ENCODE data around the gene ZNF768.
"Not testable (repeated sequence)": the region's sequence is repeated elsewhere in the genome, so short reads cannot be mapped to it uniquely, and the experiment has no call there.

The ZNF768 gene

DNA sequence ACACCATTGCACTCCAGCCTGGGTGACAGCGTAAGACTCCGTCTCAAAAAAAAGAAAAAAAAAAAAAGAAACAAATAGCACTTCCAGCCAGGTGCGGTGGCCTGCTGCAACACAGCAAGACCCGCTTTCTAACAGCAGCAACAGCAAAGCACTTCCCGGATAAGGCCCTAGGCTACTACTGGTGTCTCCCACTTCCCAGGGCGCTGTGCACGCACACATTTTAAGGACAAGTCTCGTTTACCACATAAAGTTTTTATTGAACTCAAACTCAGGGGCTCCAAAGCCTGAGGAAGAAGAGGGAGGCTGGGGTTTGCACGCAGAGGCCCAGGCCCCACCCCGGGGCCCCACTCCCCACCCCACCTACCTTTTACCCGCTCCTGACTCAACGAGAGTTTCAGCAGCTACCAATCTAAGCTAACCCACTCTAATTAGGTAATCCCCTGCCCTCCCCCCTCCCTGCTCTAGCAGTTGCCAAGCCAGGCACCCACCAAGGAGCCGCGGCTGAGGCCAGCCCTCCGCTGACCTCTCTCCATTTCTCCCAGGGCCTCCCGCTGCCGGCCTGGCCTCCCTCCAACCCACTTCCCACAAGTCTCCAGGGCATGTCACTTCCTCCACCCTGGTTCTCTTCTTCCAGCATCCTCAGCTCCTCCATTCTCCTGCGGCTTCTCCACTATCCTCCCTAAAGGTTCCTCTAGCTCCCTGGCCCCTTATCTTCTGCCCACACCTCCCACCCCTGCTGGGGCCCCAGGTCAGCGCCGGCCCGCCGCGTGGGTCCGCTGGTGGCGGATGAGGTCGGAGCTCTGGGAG, 2.4 kb downstream of the ZNF768 start:
- Histone ChIP-seq H3K27me3 (ENCODE audit: insufficient read depth, low read length) (no peaks in the 10 kb centered on the region), H3K36me3 (ENCODE audit: control insufficient read depth in 1 of 2, insufficient read depth in 2 of 2, low read length in 2 of 2) (peaks cover 9 to 14% of the 10 kb centered on the region in 2 experiments), H2BK12ac (ENCODE audit: low read length) (no peak overlapping the region), H3K9ac (ENCODE audit: low read length) (no peak overlapping the region), H4K91ac (ENCODE audit: low read depth, low read length) (no peak overlapping the region), H4K12ac (ENCODE audit: low read depth, low read length) (no peak overlapping the region), H3K4me3 (ENCODE audit: low read depth, low read length) (no peak overlapping the region), H3K14ac (ENCODE audit: low read length) (no peak overlapping the region), H3K4me1 (ENCODE audit: control insufficient read depth in 1 of 2, insufficient read depth in 2 of 2, low read length in 2 of 2) (peaks cover 3 to 11% of the 10 kb centered on the region in 2 experiments), H3K79me1 (ENCODE audit: low read length) (peaks cover 11% of the 10 kb centered on the region), H3K9me3 (ENCODE audit: insufficient read depth, low read depth, low read length) (peaks cover 1% of the 10 kb centered on the region), H2AK5ac (ENCODE audit: low read length) (no peak overlapping the region), H3K18ac (ENCODE audit: low read length) (no peak overlapping the region), H3K27ac (ENCODE audit: low read depth, low read length) (no peak overlapping the region), H3K4ac (ENCODE audit: low read depth, low read length) (no peak overlapping the region), H2BK5ac (ENCODE audit: low read depth, low read length, poor library complexity) (no peak overlapping the region), H2AFZ (ENCODE audit: insufficient read depth, low read length, poor library complexity) (no peak overlapping the region), H3K23ac (ENCODE audit: low read length) (no peak overlapping the region), H4K8ac (ENCODE audit: low read depth, low read length) (no peak overlapping the region), H3K4me2 (ENCODE audit: low read length) (no peak overlapping the region), H2BK120ac (ENCODE audit: insufficient read depth, low read length, poor library complexity) (no peak overlapping the region), H3K79me2 (ENCODE audit: control insufficient read depth, insufficient read depth, low read length, poor library complexity) (peaks cover 6% of the 10 kb centered on the region)
- DNase-seq = no peak
- no CpG with 5 or more reads among the region's 26 CpGs for WGBS (ENCODE audit: extremely low coverage, insufficient coverage, insufficient read length)

DNA sequence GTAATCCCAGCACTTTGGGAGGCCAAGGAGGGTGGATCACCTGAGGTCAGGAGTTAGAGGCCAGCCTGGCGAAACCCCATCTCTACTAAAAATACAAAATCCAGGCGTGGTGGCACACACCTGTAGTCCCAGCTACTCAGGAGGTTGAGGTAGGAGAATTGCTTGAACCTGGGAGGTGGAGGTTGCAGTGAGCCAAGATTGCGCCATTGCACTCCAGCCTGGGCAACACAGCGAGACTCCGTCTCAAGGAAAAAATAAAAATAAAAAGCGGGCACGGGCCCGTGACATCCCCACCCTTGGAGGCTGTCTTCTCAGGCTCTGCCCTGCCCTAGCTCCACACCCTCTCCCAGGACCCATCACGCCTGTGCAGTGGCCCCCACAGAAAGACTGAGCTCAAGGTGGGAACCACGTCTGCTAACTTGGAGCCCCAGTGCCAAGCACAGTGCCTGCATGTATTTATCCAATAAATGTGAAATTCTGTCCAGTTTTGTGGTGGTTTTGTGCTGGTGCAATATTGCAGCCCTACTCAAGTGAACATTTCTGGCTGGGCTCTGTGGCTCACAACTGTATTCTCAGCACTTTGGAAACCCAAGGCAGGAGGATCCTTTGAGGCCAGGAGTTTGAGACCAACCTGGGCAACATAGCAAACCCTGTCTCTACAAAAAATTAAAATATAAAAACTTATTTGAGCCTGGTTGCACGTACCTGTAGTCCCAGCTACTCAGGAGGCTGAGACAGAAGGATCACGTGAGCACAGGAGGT, 3.5 kb downstream of the ZNF768 start:
- not testable (repeated sequence) for H2BK120ac ChIP-seq (ENCODE audit: insufficient read depth, low read length, poor library complexity); H3K9me3 ChIP-seq (ENCODE audit: insufficient read depth, low read depth, low read length)

DNA sequence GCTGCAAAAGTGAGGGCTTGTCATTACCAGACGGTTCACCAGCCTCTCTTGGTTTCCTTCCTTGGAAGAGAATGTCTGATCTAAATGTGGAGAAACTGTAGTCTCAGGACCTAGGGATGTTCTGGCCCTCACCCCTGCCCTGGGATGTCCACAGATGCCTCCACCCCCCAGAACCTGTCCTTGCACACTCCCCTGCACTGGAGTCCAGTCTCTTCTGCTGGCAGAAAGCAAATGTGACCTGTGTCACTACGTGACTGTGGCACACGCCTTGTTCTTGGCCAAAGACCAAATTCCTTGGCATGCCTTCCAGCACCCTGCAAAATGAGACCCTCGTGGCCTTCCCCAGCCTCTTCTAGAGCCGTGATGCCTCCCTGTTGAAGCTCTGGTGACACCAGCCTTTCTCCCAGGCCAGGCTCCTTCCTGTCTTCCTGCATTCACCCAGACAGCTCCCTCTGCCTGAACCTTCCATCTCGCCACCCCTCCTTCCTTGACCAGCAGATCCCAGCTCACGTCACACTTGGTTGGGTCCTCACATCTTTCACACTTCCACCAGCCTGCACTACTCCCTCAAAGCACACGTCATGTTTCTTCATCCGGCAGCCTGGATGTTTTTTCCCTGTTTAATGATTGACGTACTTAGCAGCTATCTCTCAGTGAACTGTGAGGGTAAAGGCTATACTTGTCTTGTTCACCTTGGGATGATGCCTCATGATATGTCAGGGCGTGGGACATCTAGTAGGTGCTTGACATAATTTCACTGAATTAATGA, 4.3 kb downstream of the ZNF768 start:
- Histone ChIP-seq H2BK12ac (ENCODE audit: low read length) (no peak overlapping the region), H3K4me3 (ENCODE audit: low read depth, low read length) (no peak overlapping the region), H3K9ac (ENCODE audit: low read length) (no peak overlapping the region), H2AK5ac (ENCODE audit: low read length) (no peak overlapping the region), H2BK5ac (ENCODE audit: low read depth, low read length, poor library complexity) (no peak overlapping the region), H3K79me1 (ENCODE audit: low read length) (peaks cover 7% of the 10 kb centered on the region), H4K8ac (ENCODE audit: low read depth, low read length) (no peak overlapping the region), H3K79me2 (ENCODE audit: control insufficient read depth, insufficient read depth, low read length, poor library complexity) (peaks cover 5% of the 10 kb centered on the region), H4K12ac (ENCODE audit: low read depth, low read length) (no peak overlapping the region), H3K4ac (ENCODE audit: low read depth, low read length) (no peak overlapping the region), H3K4me2 (ENCODE audit: low read length) (no peak overlapping the region), H3K4me1 (ENCODE audit: control insufficient read depth in 1 of 2, insufficient read depth in 2 of 2, low read length in 2 of 2) (no peaks in the 10 kb centered on the region), H2BK120ac (ENCODE audit: insufficient read depth, low read length, poor library complexity) (no peak overlapping the region), H4K91ac (ENCODE audit: low read depth, low read length) (no peak overlapping the region), H3K27me3 (ENCODE audit: insufficient read depth, low read length) (no peaks in the 10 kb centered on the region), H3K27ac (ENCODE audit: low read depth, low read length) (no peak overlapping the region), H3K23ac (ENCODE audit: low read length) (no peak overlapping the region), H3K36me3 (ENCODE audit: control insufficient read depth in 1 of 2, insufficient read depth in 2 of 2, low read length in 2 of 2) (peaks cover 9 to 14% of the 10 kb centered on the region in 2 experiments), H3K9me3 (ENCODE audit: insufficient read depth, low read depth, low read length) (peaks cover 1% of the 10 kb centered on the region), H2AFZ (ENCODE audit: insufficient read depth, low read length, poor library complexity) (no peak overlapping the region), H3K14ac (ENCODE audit: low read length) (no peak overlapping the region), H3K18ac (ENCODE audit: low read length) (no peak overlapping the region)
- WGBS (ENCODE audit: extremely low coverage, insufficient coverage, insufficient read length) = no CpG with 5 or more reads among the region's 11 CpGs
- no peak for DNase-seq

More for the DNA sequence above, 3.5 kb downstream of the ZNF768 start:
- not testable (repeated sequence) for H3K79me2 ChIP-seq (ENCODE audit: control insufficient read depth, insufficient read depth, low read length, poor library complexity); H2AFZ ChIP-seq (ENCODE audit: insufficient read depth, low read length, poor library complexity); H3K4ac ChIP-seq (ENCODE audit: low read depth, low read length); H2BK12ac ChIP-seq (ENCODE audit: low read length); DNase-seq; H3K27me3 ChIP-seq (ENCODE audit: insufficient read depth, low read length); H3K27ac ChIP-seq (ENCODE audit: low read depth, low read length); H3K18ac ChIP-seq (ENCODE audit: low read length); H3K4me2 ChIP-seq (ENCODE audit: low read length); H4K8ac ChIP-seq (ENCODE audit: low read depth, low read length); H4K91ac ChIP-seq (ENCODE audit: low read depth, low read length); H4K12ac ChIP-seq (ENCODE audit: low read depth, low read length); H3K23ac ChIP-seq (ENCODE audit: low read length); H3K4me1 ChIP-seq (ENCODE audit: control insufficient read depth in 1 of 2, insufficient read depth in 2 of 2, low read length in 2 of 2); H3K4me3 ChIP-seq (ENCODE audit: low read depth, low read length); H3K9ac ChIP-seq (ENCODE audit: low read length); H2AK5ac ChIP-seq (ENCODE audit: low read length); H2BK5ac ChIP-seq (ENCODE audit: low read depth, low read length, poor library complexity); H3K14ac ChIP-seq (ENCODE audit: low read length)
- no CpG with 5 or more reads among the region's 12 CpGs for WGBS (ENCODE audit: extremely low coverage, insufficient coverage, insufficient read length)
- peaks cover 9 to 14% of the 10 kb centered on the region in 2 experiments for H3K36me3 ChIP-seq (ENCODE audit: control insufficient read depth in 1 of 2, insufficient read depth in 2 of 2, low read length in 2 of 2)
- peaks cover 11% of the 10 kb centered on the region for H3K79me1 ChIP-seq (ENCODE audit: low read length)

DNA sequence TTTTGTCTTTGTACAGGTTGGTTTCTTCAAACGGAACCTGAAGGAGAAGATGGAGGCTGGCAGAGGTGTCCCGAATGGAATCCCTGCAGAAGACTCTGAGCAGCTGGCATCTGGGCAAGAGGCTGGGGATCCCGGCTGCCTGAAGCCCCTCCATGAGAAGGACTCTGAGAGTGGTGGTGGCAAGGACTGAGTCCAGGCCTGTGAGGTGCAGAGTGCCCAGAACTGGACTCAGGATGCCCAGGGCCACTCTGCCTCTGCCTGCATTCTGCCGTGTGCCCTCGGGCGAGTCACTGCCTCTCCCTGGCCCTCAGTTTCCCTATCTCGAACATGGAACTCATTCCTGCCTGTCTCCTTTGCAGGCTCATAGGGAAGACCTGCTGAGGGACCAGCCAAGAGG, 4.9 kb downstream of the ZNF768 start:
- Histone ChIP-seq H2AFZ (ENCODE audit: insufficient read depth, low read length, poor library complexity) (no peak overlapping the region), H3K79me2 (ENCODE audit: control insufficient read depth, insufficient read depth, low read length, poor library complexity) (peaks cover 2% of the 10 kb centered on the region), H3K9me3 (ENCODE audit: insufficient read depth, low read depth, low read length) (peaks cover 1% of the 10 kb centered on the region), H3K36me3 (ENCODE audit: control insufficient read depth in 1 of 2, insufficient read depth in 2 of 2, low read length in 2 of 2) (peaks cover 9 to 14% of the 10 kb centered on the region in 2 experiments), H4K8ac (ENCODE audit: low read depth, low read length) (no peak overlapping the region), H4K12ac (ENCODE audit: low read depth, low read length) (no peak overlapping the region), H3K23ac (ENCODE audit: low read length) (no peak overlapping the region), H2AK5ac (ENCODE audit: low read length) (no peak overlapping the region), H3K27ac (ENCODE audit: low read depth, low read length) (no peak overlapping the region), H3K18ac (ENCODE audit: low read length) (no peak overlapping the region), H2BK12ac (ENCODE audit: low read length) (no peak overlapping the region), H3K9ac (ENCODE audit: low read length) (no peak overlapping the region), H2BK120ac (ENCODE audit: insufficient read depth, low read length, poor library complexity) (no peak overlapping the region), H3K4me3 (ENCODE audit: low read depth, low read length) (no peak overlapping the region), H3K27me3 (ENCODE audit: insufficient read depth, low read length) (no peaks in the 10 kb centered on the region), H3K4me1 (ENCODE audit: control insufficient read depth in 1 of 2, insufficient read depth in 2 of 2, low read length in 2 of 2) (no peaks in the 10 kb centered on the region), H3K14ac (ENCODE audit: low read length) (no peak overlapping the region), H4K91ac (ENCODE audit: low read depth, low read length) (no peak overlapping the region), H3K4ac (ENCODE audit: low read depth, low read length) (no peak overlapping the region), H3K79me1 (ENCODE audit: low read length) (peaks cover 3% of the 10 kb centered on the region), H2BK5ac (ENCODE audit: low read depth, low read length, poor library complexity) (no peak overlapping the region), H3K4me2 (ENCODE audit: low read length) (no peak overlapping the region)
- no peak for DNase-seq
- WGBS (ENCODE audit: extremely low coverage, insufficient coverage, insufficient read length) = no CpG with 5 or more reads among the region's 7 CpGs
